Activated CD4-positive, alpha-beta T cell treated with anti-CD3 and anti-CD28 coated beads, Interleukin-2, amount 50 U/mL, for 48 hours (primary cell): Measurements from ENCODE around the gene SERTAD3.
A peak's percentile ranks its signal among the peaks of the same experiment; 100 is the strongest.
"Not testable (repeated sequence)": the region's sequence is repeated elsewhere in the genome, so short reads cannot be mapped to it uniquely, and the experiment has no call there.

ENCODE experiments used
- DNase-seq, 2 experiments: peaks; one replicate each; pipeline ENCODE4 v3.0.0-alpha.2; 2020

Gene SERTAD3, protein sequence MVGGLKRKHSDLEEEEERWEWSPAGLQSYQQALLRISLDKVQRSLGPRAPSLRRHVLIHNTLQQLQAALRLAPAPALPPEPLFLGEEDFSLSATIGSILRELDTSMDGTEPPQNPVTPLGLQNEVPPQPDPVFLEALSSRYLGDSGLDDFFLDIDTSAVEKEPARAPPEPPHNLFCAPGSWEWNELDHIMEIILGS

DNA sequence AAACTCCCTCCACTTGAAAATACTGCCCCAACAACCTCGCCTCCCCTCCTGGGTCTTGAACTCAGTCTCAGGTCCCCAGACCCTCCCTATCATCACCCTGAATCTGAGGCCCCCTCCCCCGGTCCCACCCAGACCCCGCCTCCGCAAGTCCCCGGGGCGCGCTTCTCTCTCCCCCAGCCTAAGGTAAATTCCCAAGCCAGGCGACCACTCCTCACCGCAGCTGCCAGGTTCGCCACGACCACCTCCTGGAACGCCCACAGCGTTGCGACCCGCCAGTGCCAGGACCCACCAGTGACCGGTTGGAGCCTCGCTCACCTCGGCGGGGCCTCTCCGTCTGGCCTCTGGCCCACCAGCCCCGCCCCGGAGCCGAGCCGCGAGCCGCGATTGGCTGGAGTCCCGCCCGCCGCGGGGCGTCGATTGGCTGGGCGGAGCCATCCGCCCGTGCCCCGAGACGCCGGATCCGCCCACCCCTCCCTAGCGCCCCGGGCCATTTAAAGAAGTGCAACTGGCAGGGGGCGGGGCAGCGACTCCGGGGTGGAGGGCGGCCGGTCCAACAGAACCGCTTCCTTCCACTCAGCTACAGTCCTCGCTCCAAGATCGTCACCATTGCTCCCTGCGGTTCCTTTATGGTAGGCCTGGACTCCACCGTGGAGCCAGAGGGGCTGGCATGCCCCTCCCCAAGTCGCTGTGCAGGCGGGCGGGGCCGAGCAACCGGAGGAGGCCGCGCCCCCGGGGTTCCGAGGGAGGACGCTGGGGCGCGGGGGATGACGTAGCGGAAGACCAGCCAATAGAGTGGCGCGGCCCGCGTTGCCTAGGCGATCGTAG, at the start of gene SERTAD3:
SERTAD3 (minus strand) TSS at position 336 of the 825 bp plus-strand sequence. CDS start 2,255 bp downstream, outside the sequence.
- DNase-seq, result peak; percentile 97 to 98

DNA sequence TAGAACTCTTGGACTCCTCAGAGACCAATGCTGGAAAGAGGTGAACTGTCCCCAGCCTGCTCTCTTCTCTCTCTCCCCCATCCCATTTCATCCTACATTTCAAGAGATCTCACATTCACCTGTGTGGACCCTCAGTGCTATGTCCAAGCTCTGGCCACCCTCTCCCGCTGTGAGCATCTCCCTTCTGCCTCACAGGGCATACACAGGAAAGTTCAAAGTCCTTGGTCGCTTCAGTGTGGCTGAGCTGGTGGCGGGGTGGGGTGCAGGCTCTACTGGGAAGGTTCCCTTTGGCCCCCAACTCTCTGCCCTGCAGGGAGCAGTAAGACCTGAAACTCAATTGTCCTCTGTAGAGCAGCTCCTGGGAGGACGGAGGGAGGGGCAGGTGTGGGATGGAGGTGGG, 49.6 kb upstream of the SERTAD3 start:
- no peak for DNase-seq

DNA sequence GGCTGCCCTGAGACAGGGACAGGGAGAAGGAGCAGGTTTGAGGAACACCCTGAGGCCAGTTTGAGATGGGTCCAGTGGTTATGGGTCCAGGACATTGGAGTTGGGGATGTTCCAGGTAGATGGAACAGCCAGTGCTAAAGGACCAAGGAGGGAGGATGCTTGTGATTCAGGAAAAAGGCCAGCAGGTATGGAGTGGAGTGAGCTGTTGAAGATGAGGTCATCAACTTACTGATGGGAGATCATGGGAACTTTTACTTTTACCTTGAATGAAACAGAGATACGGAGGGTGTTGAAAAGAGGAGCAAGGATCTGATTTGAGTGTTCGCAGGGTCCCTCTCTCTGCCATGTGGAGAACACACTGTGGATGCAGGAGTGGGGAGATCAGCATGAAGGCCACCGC, 48.1 kb upstream of the SERTAD3 start:
- no peak for DNase-seq

DNA sequence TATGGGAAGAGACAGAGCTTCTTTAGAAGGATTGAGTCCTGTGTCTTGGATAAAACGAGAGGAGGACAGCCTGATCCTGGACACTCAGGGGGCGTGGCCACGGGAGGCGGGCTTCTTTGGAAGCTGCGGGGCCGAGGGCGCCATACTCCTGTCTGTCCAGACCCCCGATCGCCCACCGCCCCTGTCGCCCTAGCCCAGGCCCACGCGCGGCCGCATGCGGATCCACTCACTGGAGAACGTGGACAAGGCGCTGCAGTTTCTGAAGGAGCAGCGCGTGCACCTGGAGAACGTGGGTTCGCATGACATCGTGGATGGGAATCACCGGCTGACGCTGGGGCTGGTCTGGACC, 45.7 kb upstream of the SERTAD3 start:
- DNase-seq, result no peak

DNA sequence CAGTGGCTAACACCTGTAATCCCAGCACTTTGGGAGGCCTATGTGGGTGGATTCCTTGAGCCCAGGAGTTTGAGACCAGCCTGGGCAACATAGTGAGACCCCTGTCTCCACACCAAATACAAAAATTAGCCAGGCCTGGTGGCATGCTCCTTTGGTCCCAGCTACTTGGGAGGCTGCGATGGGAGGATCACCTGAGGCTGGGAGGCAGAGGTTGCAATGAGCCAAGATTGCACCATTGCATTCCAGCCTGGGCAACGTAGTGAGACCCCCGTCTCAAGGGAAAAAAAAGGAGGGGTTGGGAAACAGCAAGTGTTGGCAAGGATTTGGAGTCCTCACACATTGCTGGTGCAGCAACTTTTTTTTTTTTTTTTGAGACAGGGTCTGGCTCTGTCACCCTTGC, 41.9 kb upstream of the SERTAD3 start:
- DNase-seq, result no peak

DNA sequence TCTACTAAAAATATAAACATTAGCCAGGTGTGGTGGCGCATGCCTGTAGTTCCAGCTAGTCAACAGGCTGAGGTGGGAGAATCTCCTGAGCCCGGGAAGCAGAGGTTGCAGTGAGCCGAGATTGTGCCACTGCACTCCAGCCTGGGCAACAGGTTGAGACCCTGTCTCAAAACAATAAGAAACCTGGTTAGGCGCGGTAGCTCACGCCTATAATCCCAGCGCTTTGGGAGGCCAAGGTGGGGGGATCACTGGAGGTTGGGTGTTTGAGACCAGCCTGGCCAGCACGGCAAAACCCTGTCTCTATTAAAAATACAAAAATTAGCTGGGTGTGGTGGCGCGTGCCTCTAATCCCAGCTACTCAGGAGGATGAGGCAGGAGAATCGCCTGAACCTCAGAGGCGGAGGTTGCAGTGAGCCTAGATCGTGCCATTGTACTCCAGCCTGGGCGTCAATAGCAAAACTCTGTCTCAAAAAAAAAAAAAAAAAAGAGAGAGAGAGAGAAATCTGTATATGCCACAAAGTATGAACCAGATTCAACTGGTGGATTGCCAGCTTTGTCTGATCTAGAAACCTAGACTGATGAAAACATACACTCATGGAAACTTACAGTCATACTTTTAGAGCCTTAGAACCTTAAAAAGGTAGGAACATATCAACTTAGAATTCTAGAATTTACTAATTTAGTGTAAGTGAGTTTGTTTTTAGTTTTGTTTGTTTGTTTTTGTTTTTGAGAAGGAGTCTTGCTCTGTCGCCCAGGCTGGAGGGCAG, 31.9 kb upstream of the SERTAD3 start:
- not testable (repeated sequence) for DNase-seq

DNA sequence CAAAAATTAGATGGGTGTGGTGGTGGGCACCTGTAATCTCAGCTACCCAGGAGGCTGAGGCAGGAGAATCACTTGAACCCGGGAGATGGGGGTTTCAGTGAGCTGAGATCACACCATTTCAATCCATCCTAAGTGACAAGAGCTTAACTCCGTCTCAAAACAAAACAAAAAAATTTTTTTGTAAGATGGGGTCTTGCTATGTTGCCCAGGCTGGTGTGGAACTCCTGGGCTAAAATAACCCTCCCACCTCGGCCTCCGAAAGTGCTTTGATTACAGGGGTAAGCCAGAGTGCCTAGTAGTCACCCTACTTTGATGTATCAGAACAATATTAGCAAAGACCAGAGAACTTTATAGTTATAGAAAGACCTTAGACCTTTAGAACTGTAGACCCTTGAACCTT, 30.6 kb upstream of the SERTAD3 start:
- DNase-seq, result no peak

DNA sequence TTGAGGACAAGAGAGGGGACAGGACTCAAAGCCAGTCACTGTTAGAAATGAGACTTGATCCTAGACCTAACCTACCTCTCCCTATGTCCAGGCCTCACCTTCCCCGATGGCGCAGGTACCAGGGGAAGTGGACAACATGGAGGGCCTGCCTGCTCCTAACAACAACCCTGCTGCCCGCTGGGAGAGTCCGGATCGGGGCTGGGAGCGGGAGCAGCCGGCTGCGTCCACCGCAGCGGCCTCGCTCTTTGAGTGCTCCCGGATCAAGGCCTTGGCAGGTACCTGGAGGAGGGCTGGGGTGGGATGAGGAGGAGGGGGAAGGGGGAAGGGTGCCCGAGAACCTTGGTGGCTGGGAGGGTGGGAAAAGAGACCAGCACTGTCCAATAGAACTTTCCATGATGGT, 28.4 kb upstream of the SERTAD3 start:
- no peak for DNase-seq

DNA sequence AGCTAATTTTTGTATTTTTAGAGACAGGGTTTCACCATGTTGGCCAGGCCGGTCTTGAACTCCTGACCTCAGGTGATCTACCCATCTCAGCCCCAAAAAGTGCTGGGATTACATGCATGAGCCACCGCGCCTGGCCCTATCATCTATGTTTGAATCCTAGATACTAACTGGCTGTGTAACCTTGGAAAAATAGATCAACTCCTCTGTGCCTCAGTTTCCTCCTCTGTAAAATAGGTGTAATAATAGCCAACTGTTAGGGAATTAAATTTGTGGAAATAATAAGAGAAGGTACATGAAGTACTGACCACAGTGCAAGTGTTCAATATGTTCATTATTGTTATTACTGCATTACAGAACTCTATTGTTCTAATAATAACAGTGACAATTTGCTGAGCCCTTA, 27.0 kb upstream of the SERTAD3 start:
- DNase-seq, result no peak

DNA sequence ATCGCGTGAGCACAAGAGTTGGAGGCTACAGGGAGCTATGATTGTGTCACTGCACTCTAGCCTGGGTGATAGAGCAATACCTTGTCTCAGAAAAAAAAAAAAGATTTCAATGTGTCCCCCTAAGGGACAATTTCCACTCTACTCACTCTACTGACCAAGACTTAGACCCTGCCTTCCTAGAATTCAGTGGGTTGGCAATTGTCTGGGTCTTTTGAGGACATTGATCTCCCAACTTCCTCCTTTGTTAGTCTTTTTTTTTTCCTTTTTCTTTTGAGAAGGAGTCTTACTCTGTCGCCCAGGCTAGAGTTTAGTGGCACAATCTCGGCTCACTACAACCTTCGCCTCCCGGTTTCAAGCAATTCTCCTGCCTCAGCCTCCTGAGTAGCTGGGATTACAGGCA, 24.9 kb upstream of the SERTAD3 start:
- DNase-seq, result no peak

DNA sequence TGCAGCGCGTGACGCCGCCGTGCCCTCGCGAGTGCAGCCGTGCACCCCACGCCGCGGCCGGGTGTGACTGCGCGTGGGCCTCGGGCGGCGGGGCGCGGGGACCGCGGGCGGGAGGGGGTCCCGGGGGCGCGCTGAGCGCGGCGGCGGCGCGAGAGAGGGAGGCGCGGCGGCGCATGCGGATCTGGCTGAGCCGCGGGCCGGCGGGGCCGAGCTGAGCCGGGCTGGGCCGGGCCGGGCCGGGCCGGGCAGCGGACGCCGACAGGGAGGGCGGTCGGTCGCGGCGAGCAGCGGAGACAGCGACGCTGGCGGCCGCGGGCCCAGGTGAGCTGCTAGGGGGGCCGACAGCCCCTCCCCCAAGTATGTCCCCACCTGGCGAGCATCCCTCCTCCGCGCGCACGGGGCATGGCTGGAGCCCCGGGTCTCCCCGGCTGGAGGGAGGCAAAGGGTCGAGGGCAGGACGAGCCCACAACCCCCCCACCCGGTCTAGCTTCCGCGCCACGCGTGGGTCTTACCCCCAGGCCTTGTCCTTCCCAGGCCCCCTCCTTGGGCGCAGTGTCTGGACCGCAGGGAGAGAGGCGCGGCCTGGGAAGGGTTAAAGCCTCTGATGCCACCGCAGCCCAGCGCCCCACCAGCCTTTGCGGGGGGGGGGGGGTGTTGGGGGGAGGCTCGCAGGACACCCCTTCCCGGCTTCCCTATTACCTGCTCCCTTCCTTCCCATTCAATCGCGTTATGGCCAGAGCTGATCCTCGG, 23.0 kb upstream of the SERTAD3 start, which contains the start of gene SPTBN4:
SPTBN4 (plus strand) TSS at position 17 of the 750 bp plus-strand sequence. CDS start 5,621 bp downstream, outside the sequence.
- DNase-seq, result no peak

DNA sequence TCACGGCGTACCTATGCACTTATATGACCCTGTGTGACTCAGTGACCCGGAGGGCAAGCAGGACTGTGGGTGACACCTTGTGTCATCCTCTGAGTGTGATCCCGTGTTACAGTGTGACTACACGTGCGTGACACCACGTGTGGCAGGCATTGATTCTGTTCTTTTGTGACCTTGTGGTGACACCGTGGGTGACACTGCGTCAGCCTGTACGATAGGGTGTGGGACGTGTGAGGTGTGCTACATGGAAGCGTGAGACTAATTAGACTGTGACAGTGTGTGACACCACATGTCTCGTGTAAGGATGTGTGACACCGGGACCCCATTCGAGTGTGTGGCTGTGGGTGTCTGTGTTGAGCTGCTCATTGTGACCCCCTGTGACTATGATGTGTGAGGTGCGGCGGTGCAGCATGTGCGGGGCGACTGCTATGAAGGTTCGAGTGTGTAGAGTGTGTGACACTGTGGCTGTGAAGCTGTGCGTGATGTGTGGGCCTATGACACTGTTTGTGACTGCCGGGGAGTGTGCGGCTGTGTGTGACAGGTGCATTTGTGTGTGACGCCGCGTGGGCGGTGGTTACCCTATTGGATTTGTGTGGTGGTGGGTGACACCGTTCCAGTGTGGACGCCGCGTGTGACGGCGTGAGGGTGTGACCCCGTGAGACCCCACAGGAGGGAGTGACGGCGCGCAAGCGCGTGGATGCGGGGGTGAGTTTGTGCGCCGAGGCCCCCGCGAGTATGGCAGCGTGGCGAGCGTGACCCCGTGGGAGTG, 22.3 kb upstream of the SERTAD3 start:
- peak; percentile 66 to 75 for DNase-seq

DNA sequence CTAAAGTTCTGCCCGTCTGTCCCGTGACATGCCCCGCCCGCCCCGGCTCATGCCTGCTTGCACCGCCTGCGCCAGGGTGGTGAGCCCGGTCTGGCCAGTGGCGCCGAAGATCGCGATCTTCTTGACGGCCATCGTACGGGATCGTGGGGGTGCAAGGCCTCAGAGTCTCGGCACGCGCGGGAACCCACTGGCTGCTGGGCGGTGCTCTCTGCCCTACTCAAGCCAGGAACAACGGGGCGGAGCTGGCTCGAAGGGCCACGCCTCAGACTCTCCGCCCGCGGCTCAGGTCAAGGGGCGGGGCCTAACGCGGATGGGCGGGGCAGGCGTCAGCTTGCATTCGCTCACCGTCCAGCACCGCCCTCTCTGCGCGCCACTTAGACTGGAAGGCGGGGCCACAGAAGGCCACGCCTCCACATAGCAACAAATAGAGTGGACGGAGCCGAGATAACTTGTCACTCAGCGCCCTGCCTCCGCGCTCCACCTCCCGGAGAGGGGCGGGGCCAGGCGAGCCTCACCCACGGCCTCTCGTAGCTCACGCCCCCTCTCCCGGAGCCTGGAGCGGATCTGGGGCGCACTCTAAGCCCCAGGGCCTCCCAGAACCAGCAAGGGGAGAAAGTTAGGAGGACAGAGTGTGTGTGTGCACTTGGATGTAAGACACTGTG, 21.6 kb upstream of the SERTAD3 start, which contains the start of gene BLVRB:
BLVRB (minus strand) TSS at position 189 of the 662 bp plus-strand sequence; CDS start at position 132, 57 bp downstream.
- DNase-seq, result peak; percentile 100

DNA sequence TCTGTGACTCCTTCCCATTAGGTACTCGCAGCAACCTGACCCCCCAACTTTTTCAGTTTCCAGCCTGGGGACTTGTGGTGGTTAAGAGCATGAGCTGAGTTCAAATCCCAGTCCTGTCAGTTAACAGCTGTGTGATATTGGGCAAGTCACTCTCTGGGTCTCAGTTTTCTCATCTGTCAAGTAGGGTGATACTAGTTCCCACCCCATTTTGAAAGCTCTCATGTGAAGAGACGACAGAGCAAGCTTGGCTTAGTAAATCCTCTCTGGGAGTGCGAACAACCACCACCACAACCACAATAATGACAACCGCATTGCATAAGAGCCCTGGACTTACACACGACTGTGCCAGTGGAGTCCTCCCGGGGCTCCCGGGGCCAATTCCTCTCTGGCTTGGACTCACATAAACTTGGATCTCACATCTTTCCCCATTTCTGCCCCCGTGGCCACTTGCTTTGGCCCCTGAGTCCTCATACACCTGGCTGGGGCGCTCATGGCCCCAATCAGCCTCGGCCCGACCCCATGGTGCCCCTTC, 21.0 kb upstream of the SERTAD3 start:
- no peak for DNase-seq

DNA sequence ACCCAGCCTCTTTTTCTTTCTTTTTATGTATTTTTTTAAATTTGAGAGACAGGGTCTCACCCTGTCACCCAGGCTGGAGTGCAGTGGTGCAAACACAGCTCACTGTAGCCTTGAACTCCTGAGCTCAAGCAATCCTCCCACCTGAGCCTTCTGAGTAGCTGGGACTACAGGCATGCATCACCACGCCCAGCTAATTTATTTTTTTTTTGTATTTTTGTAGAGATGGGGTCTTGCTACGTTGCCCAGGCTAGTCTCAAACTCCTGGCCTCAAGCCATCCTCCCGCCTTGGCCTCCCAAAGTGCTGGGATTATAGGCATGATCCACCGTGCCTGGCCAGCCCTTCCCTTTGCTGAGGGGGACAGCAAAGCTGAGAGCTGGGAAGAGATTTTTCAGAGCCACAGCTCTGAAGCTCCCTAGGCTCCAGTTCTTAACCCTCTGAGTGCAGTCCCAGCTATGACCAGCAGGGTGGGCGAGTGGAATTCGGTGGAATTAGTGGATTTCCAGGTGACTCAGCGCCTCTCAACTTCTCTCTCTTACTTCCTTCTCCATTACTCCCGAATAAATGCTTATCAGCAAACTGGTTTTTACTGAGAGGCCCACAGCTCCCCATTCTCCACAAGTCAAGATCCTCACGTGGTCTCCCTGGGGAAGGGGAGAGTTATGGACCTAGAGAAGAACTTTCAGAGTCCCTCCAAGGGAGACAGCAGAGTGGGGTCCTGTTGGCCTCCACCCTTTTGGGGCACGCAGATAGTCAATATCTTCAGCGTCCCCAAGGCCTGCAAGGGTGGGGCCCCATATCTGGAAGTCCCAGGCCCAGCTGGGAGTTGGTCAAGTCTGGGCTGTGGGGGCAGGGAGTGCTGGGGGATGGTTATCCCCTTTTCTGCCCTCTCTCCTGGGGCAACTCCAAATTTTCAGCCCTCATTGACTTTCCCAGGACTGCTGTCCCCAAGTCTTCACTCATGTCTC, 20.2 kb upstream of the SERTAD3 start:
- peak; percentile 88 to 89 for DNase-seq

DNA sequence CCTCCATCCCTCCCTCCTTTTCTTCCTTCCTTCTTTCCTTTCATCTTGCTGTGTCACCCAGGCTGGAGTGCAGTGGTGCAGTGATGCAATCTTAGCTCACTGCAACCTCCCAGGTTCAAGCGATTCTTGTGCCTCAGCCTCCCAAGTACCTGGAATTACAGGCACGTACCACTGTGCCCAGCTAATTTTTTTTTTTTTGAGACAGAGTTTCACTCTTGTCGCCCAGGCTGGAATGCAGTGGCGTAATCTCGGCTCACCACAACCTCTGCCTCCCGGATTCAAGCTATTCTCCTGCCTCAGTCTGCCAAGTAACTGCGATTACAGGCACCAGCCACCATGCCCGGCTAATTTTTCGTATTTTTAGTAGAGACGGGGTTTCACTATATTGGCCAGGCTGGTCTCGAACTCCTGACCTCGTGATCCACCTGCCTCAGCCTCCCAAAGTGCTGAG, 19.5 kb upstream of the SERTAD3 start:
- not testable (repeated sequence) for DNase-seq

DNA sequence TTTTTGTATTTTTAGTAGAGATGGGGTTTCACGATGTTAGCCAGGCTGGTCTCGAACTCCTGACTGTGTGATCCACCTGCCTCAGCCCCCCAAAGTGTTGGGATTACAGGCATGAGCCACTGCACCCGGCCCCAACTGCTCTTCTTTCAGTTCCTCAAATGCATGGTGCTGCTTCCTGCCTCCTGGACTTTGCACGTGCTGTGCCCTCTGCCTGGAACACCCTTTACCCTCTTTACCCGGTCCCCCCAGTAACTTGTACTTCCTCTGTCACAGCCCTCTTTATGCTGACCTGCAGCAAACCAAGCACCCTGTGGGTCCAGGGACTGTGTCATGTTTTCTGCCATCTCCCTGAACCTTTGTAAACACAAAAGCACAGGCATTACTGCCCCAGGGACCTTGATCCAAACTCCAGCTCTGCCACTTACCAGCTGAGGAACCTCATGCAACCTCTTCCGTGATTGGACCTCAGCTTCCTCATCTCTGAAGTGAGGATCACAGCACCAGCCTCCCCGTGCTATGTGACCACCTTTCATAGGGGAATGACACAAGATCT, 17.6 kb upstream of the SERTAD3 start:
- DNase-seq, result no peak

DNA sequence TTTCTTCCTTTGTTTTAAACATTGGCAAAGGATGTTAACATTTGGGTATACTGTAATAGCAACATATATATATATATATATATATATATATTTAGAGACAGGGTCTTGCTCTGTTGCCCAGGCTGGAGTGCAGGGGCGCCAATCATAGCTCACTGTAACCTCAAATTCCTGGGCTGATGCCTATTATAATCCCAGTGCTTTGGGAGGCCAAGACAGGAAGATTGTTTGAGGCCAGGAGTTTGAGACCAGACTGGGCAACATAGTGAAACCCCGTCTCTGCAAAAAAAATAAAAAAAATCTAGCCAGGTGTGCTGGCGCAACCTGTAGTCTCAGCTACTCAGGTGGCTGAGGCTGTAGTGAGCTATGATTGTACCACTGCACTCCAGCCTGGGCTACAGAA, 16.1 kb upstream of the SERTAD3 start:
- DNase-seq, result no peak

DNA sequence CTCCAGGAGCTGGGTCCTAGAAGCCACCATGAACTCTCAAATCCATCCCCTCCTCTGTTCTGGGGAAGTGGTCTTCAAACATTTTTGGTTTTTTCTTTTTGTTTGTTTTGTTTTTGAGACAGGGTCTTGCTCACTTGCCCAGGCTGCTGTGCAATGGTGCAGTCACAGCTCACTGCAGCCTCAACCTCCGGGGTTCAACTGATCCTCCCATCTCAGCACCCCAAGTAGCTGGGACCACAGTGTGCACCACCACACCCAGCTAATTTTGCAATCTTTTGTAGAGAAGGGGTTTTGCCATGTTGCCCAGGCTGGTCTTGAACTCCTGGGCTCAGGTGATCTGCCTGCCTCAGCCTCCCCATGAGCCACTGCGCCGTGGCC, 14.5 kb upstream of the SERTAD3 start:
- no peak for DNase-seq
